Sigmoid colon (tissue), 7 donors: ENCODE measurements around the gene SPTBN5. TPM values are rescaled to one million over a fixed set of nuclear protein-coding genes. Genes with fewer than 3 reads are reported as not detected.
A peak's percentile ranks its signal among the peaks of the same experiment; 100 is the strongest.

Experiments
- DNase-seq: peaks from one replicate; pipeline ENCODE4 v3.0.0-alpha.2; 2019
- H3K27ac ChIP-seq, 4 donors: fragments of 200-600 bp; sonication (generic); one replicate each; pipeline ENCODE4 v1.5.1; 2016 to 2019; ENCODE audit warnings: mild to moderate bottlenecking in 1 of 4
- H3K27me3 ChIP-seq, 3 donors: fragments of 200-600 bp; sonication (generic); one replicate each; pipeline ENCODE4 v1.5.1; 2019; ENCODE audit warnings: mild to moderate bottlenecking in 1 of 3
- H3K36me3 ChIP-seq, 4 donors: fragments of 200-600 bp; sonication (generic); one replicate each; pipeline ENCODE4 v1.5.1; 2016 to 2019
- H3K4me1 ChIP-seq, 4 donors: fragments of 200-600 bp; sonication (generic); one replicate each; pipeline ENCODE4 v1.5.1; 2017 to 2019
- H3K4me3 ChIP-seq, 4 donors: fragments of 200-600 bp; sonication (generic); one replicate each; pipeline ENCODE4 v1.5.1; 2017 to 2019; ENCODE audit warnings: mild to moderate bottlenecking in 2 of 4, moderate library complexity in 1 of 4
- H3K9me3 ChIP-seq, 4 donors: fragments of 200-600 bp in 3 of 4; sonication (generic) in 3 of 4; one replicate each; pipeline versions ENCODE4 v1.5.1 to v1.6.1; 2013 to 2019
- CTCF ChIP-seq, 4 experiments: fragments of 450-650 bp in 3 of 4; fragments of 200-600 bp in 1 of 4; IDR thresholded peaks; one replicate each; pipeline ENCODE4 v1.5.1; 2016 to 2019; ENCODE audit warnings: antibody characterized with exemption in 4 of 4, mild to moderate bottlenecking in 3 of 4, moderate library complexity in 2 of 4
- EP300 ChIP-seq, 4 donors: sonication (generic); formaldehyde crosslinking; IDR thresholded peaks; one replicate each; pipeline ENCODE4 v1.6.1; 2017; ENCODE audit warnings: antibody characterized with exemption in 4 of 4
- POLR2A ChIP-seq, 2 donors: fragments of 450-650 bp; IDR thresholded peaks; one replicate each; pipeline ENCODE4 v1.6.1; 2016; ENCODE audit warnings: antibody characterized with exemption in 2 of 2, mild to moderate bottlenecking in 2 of 2, moderate library complexity in 2 of 2
- POLR2AphosphoS5 ChIP-seq, 4 donors: sonication (generic); formaldehyde crosslinking; IDR thresholded peaks; one replicate each; pipeline ENCODE4 v1.6.1; 2017; ENCODE audit warnings: antibody characterized with exemption in 4 of 4
- WGBS, 2 donors: extraction: QIAGEN DNeasy Blood & Tissue Kit; methylation state at CpG; one replicate each; pipeline ENCODE4 v1.1.7; 2013; 5-methylcytosine and 5-hydroxymethylcytosine counted together
- intact Hi-C: fragments of 100-400 bp; cut with DNase I; formaldehyde crosslinking; loops from one replicate; pipeline ENCODE4 v1.15.1; 2023
- polyA plus RNA-seq, 3 donors: library from polyadenylated mRNA; stranded (reverse); fragments of 200-250 nt; gene quantifications; one replicate each; pipeline ENCODE4 v1.2.3, GENCODE V29; 2013
- total RNA-seq, 4 donors: library from RNA; depleted of rRNA; stranded (reverse); fragments of >200 nt; gene quantifications; one replicate each; pipeline ENCODE4 v1.1.0, GENCODE V29; 2016
- donor health status: healthy with polysubstance abuse.
- donor health status: Bipolar disorder and iron deficiency.
- donor health status: healthy.

Gene SPTBN5
- total and polyA plus RNA-seq, 7 donors = under 0.01 to 2.3 (median 0.60) TPM

DNA sequence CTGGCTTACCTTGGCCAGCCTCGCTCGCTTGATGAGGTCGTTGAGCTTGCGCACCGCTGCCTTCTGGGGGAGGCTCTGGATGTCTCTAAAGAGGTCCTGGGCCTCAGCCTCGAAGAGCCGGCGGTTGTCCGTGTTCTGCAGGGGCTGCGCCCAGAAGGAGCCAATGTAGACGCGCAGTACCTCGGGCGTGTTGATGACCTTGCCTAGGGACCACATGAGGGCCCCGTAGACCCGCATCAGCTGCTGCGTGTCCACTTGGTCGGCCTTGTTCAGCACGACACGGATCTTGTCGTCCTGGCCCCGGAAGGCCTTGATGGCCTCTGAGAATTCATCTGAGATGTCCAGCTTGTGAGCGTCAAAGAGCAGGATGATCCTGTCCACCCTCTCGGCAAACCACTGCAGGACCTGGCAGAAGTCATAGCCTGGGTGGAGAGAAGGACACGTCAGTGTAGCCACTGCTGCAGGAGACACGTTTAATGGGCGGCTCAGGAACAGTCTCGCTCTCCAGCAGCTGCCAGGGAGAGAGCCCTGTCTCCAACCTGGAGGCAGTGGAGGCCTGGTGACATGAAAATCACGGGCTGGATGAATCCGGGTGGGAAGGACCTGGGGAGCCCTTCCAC, 25.5 kb upstream of the SPTBN5 start:
- peak overlapping the region in 2 of 4 donors; percentile 0 to 51 for H3K27ac ChIP-seq
- H3K27me3 ChIP-seq = no peaks in the 10 kb centered on the region
- no peaks in the 10 kb centered on the region for H3K9me3 ChIP-seq
- H3K4me1 ChIP-seq = peaks cover 0 to 47% (median 31%) of the 10 kb centered on the region in 4 donors
- no peak overlapping the region for H3K4me3 ChIP-seq
- no peak for TF ChIP-seq POLR2AphosphoS5 (IDR thresholded peaks at IDR 0.05)
- no peak for TF ChIP-seq EP300 (IDR thresholded peaks at IDR 0.05)
- TF ChIP-seq POLR2A (IDR thresholded peaks at IDR 0.05) = no peak
- TF ChIP-seq CTCF (IDR thresholded peaks at IDR 0.05) = no peak
- H3K36me3 ChIP-seq = peaks cover 0 to 7% (median 0%) of the 10 kb centered on the region in 4 donors
- intact Hi-C loops = no loop called here
- 93 to 94% methylated on average over 30 of the region's 30 CpGs for WGBS, 2 donors
- no peak for DNase-seq

DNA sequence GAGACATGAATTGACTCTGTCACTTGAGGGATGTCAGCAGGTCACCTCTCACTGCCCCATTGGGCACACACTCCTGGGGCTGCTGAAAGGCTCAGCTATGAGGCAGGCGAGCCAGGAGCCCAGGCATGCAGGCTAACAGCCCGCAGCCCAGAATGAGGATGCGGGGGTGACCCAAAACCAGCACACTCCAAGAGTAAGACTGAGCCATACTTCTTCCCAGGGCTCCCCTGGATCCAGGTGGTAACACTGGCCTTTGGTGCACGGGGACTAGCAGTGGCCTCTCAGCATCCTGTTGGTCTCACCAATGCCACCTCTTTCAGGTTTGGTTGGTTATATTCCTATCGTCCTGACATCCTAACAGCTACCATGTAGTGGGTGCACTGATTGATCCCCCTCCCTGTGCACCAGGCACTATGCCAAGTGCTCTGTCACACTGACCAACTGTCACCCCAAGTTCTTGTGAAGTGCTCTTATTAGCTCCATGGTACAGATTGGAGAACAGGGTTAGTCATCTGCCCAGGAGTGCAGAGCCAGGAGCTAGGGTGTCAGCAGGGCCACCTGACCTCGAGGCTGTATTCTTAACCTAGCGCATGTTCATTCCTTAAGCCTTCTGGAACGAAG, 24.8 kb upstream of the SPTBN5 start:
- H3K36me3 ChIP-seq = peaks cover 0 to 7% (median 0%) of the 10 kb centered on the region in 4 donors
- 94 to 95% methylated on average over 8 of the region's 8 CpGs for WGBS, 2 donors
- H3K9me3 ChIP-seq = no peaks in the 10 kb centered on the region
- intact Hi-C loops = no loop called here
- no peak for DNase-seq
- TF ChIP-seq EP300 (IDR thresholded peaks at IDR 0.05) = no peak
- no peak for TF ChIP-seq CTCF (IDR thresholded peaks at IDR 0.05)
- no peak for TF ChIP-seq POLR2A (IDR thresholded peaks at IDR 0.05)
- no peak for TF ChIP-seq POLR2AphosphoS5 (IDR thresholded peaks at IDR 0.05)
- H3K27me3 ChIP-seq = no peaks in the 10 kb centered on the region
- H3K4me3 ChIP-seq = no peak overlapping the region
- peaks cover 0 to 51% (median 32%) of the 10 kb centered on the region in 4 donors for H3K4me1 ChIP-seq
- peak overlapping the region in 1 of 4 donors; percentile 38 for H3K27ac ChIP-seq

DNA sequence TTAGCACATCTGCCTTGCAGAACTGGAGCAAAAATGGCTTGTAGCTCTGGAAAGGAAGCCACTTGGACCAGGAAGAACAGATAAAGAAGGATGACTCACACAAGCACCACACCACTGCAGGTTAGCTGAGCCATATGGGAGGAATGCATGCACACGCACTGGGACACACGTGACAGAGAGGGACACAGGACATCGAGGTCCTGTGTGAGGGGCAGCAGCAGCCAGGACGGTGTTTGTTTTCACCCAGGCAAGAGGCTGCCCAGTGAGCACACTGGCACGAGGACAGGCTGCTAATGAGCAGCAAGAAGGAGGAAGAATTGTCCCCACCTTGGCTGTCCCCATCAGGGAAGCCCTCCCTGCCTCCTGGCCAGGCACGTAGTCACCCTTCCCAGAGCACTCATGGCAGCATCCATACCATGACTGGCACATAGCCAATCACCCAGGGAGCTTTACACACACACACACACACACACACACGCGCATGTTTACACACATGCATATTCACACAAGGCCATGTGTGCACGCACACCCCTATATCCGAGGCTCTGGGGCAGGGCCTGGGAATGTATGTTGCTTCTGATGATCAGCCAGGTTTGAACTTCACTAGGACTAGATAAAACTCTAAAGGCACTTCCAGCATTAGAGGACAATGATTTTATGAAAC, 24.0 kb upstream of the SPTBN5 start:
- WGBS, 2 donors = 78 to 83% methylated on average over 10 of the region's 10 CpGs
- Histone ChIP-seq H3K4me3 (no peak overlapping the region), H3K36me3 (peaks cover 0 to 7% (median 0%) of the 10 kb centered on the region in 4 donors), H3K27ac (peak overlapping the region in 3 of 4 donors; percentile 17 to 47 (median 38)), H3K4me1 (peaks cover 0 to 51% (median 32%) of the 10 kb centered on the region in 4 donors), H3K9me3 (no peaks in the 10 kb centered on the region), H3K27me3 (no peaks in the 10 kb centered on the region)
- intact Hi-C loops = no loop called here
- no peak for TF ChIP-seq CTCF (IDR thresholded peaks at IDR 0.05)
- TF ChIP-seq EP300 (IDR thresholded peaks at IDR 0.05) = no peak
- no peak for TF ChIP-seq POLR2A (IDR thresholded peaks at IDR 0.05)
- TF ChIP-seq POLR2AphosphoS5 (IDR thresholded peaks at IDR 0.05) = no peak
- no peak for DNase-seq

DNA sequence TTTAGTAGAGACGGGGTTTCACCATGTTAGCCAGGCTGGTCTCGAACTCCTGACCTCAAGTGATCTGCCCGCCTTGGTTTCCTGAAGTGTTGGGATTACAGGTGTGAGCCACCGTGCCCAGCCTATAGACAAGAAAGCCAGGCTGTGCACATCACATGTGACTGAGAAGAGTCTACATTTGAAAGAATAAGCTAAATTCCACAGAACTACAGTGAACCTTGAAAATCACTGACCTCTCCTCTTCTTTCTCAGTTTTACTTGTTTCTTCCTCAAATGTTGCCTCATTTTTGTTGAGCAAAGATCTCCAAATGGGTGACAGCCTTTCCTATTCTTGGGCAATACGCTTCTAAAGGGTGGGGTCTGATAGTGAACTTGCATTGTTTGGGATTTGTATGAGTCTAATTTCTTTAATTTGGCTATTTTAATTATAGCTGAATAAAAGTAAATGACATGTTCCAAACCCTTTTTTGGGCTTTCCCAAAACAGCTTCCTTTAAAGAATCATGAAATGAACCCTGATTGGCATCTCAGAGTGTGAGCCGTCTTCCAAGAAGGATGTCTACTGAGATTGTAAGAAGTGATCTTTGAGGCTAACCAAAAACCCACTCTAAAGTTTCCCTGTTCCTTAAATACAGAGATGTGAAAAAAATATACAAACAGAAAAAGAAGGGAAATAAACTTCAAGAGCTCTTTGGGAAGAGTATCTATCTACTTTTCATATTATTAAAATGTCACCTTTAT, 21.6 kb upstream of the SPTBN5 start:
- Histone ChIP-seq H3K4me1 (peaks cover 0 to 40% (median 23%) of the 10 kb centered on the region in 4 donors), H3K9me3 (no peaks in the 10 kb centered on the region), H3K27ac (peak overlapping the region in 2 of 4 donors; percentile 12 to 47), H3K36me3 (peaks cover 0 to 7% (median 0%) of the 10 kb centered on the region in 4 donors), H3K27me3 (no peaks in the 10 kb centered on the region), H3K4me3 (no peak overlapping the region)
- no peak for TF ChIP-seq CTCF (IDR thresholded peaks at IDR 0.05)
- TF ChIP-seq POLR2A (IDR thresholded peaks at IDR 0.05) = no peak
- TF ChIP-seq EP300 (IDR thresholded peaks at IDR 0.05) = no peak
- TF ChIP-seq POLR2AphosphoS5 (IDR thresholded peaks at IDR 0.05) = no peak
- DNase-seq = no peak
- WGBS, 2 donors = 92 to 94% methylated on average over 6 of the region's 6 CpGs
- intact Hi-C loops = no loop called here
